ENCODE data around the gene PUM2. TPM values are rescaled to one million over a fixed set of nuclear protein-coding genes. Genes with fewer than 3 reads are reported as not detected.
"Not testable (repeated sequence)": the region's sequence is repeated elsewhere in the genome, so short reads cannot be mapped to it uniquely, and the experiment has no call there.

Gene PUM2
- total RNA-seq, 1 donor from 2014 or later = 123 TPM

DNA sequence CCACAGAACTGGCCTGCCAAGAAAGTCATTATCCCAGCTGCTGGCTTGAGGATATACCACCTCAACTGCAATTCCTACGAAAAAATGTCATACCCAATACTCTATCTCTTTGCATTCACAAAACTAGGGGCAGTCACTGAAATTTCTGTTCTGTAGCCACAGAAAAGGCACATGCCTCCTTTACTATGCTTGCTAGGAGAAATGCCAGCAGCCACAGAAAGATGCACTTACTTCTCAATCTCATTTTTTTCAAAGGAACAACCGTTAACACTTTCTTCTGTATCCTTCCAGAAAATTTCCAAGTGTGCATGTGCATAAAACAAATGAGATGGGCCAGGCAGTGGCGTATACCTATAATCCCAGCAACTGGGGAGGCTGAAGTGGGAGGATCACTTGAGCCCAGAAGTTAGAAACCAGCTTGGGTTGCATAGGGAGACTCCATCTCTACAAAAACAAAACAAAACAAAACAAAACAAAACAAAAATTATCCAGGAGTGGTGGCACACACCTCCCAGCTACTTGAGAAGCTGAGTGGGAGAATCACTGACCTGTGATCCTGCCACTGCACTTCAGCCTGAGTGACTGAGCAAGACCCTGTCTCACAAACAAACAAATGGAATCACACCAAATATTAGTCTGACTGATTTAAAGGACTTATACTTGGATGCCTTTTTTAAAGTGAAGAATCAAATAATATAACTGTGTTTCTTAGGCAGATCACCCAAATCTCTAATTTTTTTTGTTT, 22.4 kb upstream of the PUM2 start:
- TF ChIP-seq, protein P1, sequence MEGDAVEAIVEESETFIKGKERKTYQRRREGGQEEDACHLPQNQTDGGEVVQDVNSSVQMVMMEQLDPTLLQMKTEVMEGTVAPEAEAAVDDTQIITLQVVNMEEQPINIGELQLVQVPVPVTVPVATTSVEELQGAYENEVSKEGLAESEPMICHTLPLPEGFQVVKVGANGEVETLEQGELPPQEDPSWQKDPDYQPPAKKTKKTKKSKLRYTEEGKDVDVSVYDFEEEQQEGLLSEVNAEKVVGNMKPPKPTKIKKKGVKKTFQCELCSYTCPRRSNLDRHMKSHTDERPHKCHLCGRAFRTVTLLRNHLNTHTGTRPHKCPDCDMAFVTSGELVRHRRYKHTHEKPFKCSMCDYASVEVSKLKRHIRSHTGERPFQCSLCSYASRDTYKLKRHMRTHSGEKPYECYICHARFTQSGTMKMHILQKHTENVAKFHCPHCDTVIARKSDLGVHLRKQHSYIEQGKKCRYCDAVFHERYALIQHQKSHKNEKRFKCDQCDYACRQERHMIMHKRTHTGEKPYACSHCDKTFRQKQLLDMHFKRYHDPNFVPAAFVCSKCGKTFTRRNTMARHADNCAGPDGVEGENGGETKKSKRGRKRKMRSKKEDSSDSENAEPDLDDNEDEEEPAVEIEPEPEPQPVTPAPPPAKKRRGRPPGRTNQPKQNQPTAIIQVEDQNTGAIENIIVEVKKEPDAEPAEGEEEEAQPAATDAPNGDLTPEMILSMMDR (IDR thresholded peaks at IDR 0.05; ENCODE audit: unreplicated experiment) = no peak
- no peak for DNase-seq (ENCODE audit: low spot score, unreplicated experiment)
- Mint-ChIP-seq H3K4me3 (ENCODE audit: low read depth) (no peak overlapping the region), H3K9me3 (ENCODE audit: low read depth) (peaks cover 4% of the 10 kb centered on the region), H3K36me3 (ENCODE audit: insufficient read depth) (peaks cover 3% of the 10 kb centered on the region), H3K27ac (no peak overlapping the region), H3K27me3 (no peaks in the 10 kb centered on the region), H3K4me1 (ENCODE audit: low read depth) (peaks cover 11% of the 10 kb centered on the region)

DNA sequence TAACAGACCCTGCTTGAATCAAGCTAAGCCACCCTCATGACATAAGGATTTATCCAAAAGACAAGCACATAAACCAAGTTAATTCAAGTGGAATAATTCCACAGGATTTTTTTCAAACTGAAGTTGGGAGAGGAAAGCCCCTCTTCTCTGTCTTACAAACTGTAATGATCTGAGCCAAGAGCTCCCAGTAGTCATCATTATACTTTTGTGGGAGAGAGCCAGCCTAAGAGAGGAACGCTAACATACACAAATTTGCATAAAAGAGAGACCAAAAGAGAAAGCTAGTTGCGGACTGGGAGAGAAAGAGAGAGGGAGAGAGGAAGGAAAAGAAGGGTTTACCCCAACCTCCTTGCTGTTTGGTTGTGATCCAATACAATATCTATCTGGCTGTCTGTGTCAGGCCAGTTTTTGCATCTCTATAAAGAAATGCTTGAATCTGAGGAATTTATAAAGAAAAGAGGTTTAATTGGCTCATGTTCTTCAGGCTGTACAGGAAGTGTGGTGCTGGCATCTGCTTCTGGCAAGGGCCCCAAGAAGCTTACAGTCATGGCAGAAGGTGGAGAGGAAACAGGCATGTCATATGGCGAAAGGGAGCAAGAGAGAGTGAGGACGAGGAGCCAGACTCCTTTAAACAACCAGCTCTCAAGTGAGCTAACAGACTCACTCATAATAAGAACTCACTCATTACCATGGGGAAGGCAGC, 20.8 kb upstream of the PUM2 start:
- Mint-ChIP-seq H3K27ac (no peak overlapping the region), H3K4me3 (ENCODE audit: low read depth) (no peak overlapping the region), H3K36me3 (ENCODE audit: insufficient read depth) (peaks cover 3% of the 10 kb centered on the region), H3K27me3 (no peaks in the 10 kb centered on the region), H3K4me1 (ENCODE audit: low read depth) (peaks cover 8% of the 10 kb centered on the region), H3K9me3 (ENCODE audit: low read depth) (peaks cover 8% of the 10 kb centered on the region)
- no peak for DNase-seq (ENCODE audit: low spot score, unreplicated experiment)
- TF ChIP-seq, protein P1 (IDR thresholded peaks at IDR 0.05; ENCODE audit: unreplicated experiment) = no peak

DNA sequence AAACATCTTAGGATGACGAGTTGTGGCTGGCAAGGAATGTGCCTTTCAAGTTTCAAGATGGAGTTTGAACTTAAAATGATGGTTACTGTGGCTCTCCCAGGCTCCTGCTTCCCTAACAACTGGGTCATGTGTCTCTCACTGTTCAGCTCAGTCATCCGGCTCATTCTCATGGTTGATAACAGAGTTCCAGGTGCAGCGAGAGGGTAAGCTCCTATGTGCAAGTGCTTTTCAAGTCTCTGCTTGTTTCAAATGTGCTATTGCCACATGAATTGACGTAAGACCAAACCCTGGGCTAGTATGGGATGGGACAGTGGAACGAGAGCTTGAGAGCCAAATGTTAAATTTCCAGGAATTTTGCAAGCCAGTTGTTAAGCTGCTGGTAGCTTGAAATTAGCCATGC, 19.5 kb upstream of the PUM2 start:
- no peak for DNase-seq (ENCODE audit: low spot score, unreplicated experiment)
- Mint-ChIP-seq H3K27ac (no peak overlapping the region), H3K36me3 (ENCODE audit: insufficient read depth) (peaks cover 3% of the 10 kb centered on the region), H3K4me3 (ENCODE audit: low read depth) (no peak overlapping the region), H3K27me3 (no peaks in the 10 kb centered on the region), H3K9me3 (ENCODE audit: low read depth) (peaks cover 8% of the 10 kb centered on the region), H3K4me1 (ENCODE audit: low read depth) (peaks cover 5% of the 10 kb centered on the region)
- TF ChIP-seq, protein P1 (IDR thresholded peaks at IDR 0.05; ENCODE audit: unreplicated experiment) = no peak

DNA sequence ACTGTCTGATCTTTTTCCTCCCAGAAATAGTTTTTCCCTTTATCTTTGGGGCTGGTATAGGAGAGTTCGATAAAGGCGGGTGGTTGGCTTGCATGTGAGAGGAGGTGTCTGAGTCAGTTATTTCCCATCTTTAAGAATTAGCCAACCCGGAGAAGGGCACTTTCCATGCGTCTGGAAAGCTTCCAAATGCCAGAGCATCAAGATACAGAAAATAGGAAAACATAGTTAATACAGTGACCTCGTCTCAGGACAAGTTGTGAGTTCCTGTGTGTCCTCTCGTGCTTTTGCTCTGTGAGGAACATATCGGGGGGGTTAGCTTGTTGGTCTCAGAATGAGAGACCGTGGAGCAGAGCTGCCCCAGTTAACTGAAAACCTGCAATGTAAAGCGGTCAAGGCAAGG, 18.7 kb upstream of the PUM2 start:
- DNase-seq (ENCODE audit: low spot score, unreplicated experiment) = no peak
- peaks cover 3% of the 10 kb centered on the region for H3K36me3 Mint-ChIP-seq (ENCODE audit: insufficient read depth)
- peaks cover 8% of the 10 kb centered on the region for H3K9me3 Mint-ChIP-seq (ENCODE audit: low read depth)
- no peaks in the 10 kb centered on the region for H3K27me3 Mint-ChIP-seq
- H3K4me3 Mint-ChIP-seq (ENCODE audit: low read depth) = no peak overlapping the region
- TF ChIP-seq, protein P1 (IDR thresholded peaks at IDR 0.05; ENCODE audit: unreplicated experiment) = no peak
- no peak overlapping the region for H3K27ac Mint-ChIP-seq
- H3K4me1 Mint-ChIP-seq (ENCODE audit: low read depth) = no peaks in the 10 kb centered on the region

DNA sequence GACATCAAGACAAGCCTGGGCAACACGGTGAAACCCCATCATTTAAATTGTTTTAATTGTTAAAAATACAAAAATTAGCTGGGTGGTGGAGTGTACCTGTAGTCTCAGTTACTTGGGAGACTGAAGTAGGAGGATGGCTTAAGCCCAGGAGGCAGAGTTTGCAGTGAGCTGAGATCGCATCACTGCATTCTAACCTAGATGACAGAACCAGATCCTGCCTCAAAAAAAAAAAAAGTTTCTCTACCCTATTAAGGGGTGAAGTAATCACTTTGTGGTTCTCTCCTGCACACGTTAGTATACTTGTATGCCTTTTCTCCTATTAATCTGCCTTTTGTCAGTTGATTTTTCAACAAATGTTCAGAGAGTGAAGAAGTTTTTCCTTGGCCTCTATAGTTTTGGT, 18.1 kb upstream of the PUM2 start:
- DNase-seq (ENCODE audit: low spot score, unreplicated experiment) = no peak
- H3K27ac Mint-ChIP-seq = no peak overlapping the region

DNA sequence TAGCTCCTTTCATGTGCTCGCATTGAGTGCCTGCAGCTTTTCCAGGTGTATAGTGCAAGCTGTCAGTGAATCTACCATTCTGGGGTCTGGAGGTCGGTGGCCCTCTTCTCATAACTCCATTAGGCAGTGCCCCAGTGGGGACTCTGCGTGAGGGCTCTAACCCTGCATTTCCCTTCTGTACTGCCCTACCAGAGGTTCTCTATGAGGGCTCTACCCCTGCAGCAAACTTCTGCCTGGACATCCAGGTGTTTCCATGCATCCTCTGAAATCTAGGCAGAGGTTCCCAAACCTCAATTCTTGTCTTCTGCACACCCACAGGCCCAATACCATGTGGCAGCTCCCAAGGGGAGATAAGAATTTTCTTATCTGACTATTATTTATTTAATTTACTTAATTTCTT, 17.3 kb upstream of the PUM2 start:
- DNase-seq (ENCODE audit: low spot score, unreplicated experiment); H3K9me3 Mint-ChIP-seq (ENCODE audit: low read depth); H3K27ac Mint-ChIP-seq; H3K4me1 Mint-ChIP-seq (ENCODE audit: low read depth); H3K4me3 Mint-ChIP-seq (ENCODE audit: low read depth); H3K36me3 Mint-ChIP-seq (ENCODE audit: insufficient read depth); H3K27me3 Mint-ChIP-seq: not testable (repeated sequence)

More for the DNA sequence above, 18.1 kb upstream of the PUM2 start:
- Mint-ChIP-seq H3K36me3 (ENCODE audit: insufficient read depth) (peaks cover 3% of the 10 kb centered on the region), H3K4me3 (ENCODE audit: low read depth) (no peak overlapping the region), H3K4me1 (ENCODE audit: low read depth) (no peaks in the 10 kb centered on the region), H3K9me3 (ENCODE audit: low read depth) (peaks cover 8% of the 10 kb centered on the region), H3K27me3 (no peaks in the 10 kb centered on the region)
- TF ChIP-seq, protein P1 (IDR thresholded peaks at IDR 0.05; ENCODE audit: unreplicated experiment) = no peak

All from progenitor cell of endocrine pancreas (in vitro differentiated cells).